PC-3 (cell line): Measurements from ENCODE around the gene CDK10. TPM values are rescaled to one million over a fixed set of nuclear protein-coding genes. Genes with fewer than 3 reads are reported as not detected.
"Not testable (repeated sequence)": the region's sequence is repeated elsewhere in the genome, so short reads cannot be mapped to it uniquely, and the experiment has no call there.

Experiments
- ATAC-seq: fragments of 200-7000 bp; cut with Tn5 transposase; 2 replicates; pipeline ENCODE4 v1.9.1; 2020; ENCODE audit warnings: mild to moderate bottlenecking, moderate library complexity
- BruUV-seq: library from RNA; stranded (reverse); fragments of 400-500 nt; replicated peaks from 2 replicates; lab custom pipeline; 2021; lab: Mats Ljungman, UMichigan
- CTCF ChIA-PET: fragments of 300-600 bp; sonication (Branson Sonifier 250); formaldehyde crosslinking; loops from one replicate; lab custom pipeline; 2022; ENCODE audit warnings: antibody characterized with exemption; lab: Charles Lee
- POLR2A ChIA-PET: fragments of 300-600 bp; sonication (Branson Sonifier 250); formaldehyde crosslinking; loops from one replicate; lab custom pipeline; 2022; ENCODE audit warnings: antibody characterized with exemption; ENCODE audit not compliant: unreplicated experiment; lab: Charles Lee
- DNase-seq: peaks from one replicate; pipeline ENCODE4 v3.0.0-alpha.2; 2015
- H2AFZ ChIP-seq: fragments of 300-600 bp; sonication (generic); 2 replicates; pipeline ENCODE4 v1.6.0; 2016; ENCODE audit warnings: antibody characterized with exemption, low read length
- H3F3A ChIP-seq: fragments of 300-600 bp; sonication (generic); one replicate; pipeline ENCODE4 v1.6.0; 2017; ENCODE audit warnings: antibody characterized with exemption, low read length, control low read depth, mild to moderate bottlenecking; ENCODE audit not compliant: unreplicated experiment
- H3K27ac ChIP-seq: fragments of 300-600 bp; sonication (generic); 2 replicates; pipeline ENCODE4 v1.5.1; 2016; ENCODE audit warnings: mild to moderate bottlenecking, low read length
- H3K27me3 ChIP-seq: fragments of 300-600 bp; sonication (generic); 2 replicates; pipeline ENCODE4 v1.6.1; 2016; ENCODE audit warnings: low read length, mixed read lengths
- H3K36me3 ChIP-seq: fragments of 300-600 bp; sonication (generic); 2 replicates; pipeline ENCODE4 v1.6.1; 2016; ENCODE audit warnings: low read depth, mixed run types, low read length, mixed read lengths
- H3K4me1 ChIP-seq: fragments of 300-600 bp; sonication (generic); 2 replicates; pipeline ENCODE4 v1.5.1; 2016; ENCODE audit warnings: low read length; ENCODE audit not compliant: insufficient read depth
- H3K4me2 ChIP-seq: fragments of 300-600 bp; sonication (generic); 2 replicates; pipeline ENCODE4 v1.6.0; 2016; ENCODE audit warnings: low read length
- H3K4me3 ChIP-seq: fragments of 300-600 bp; sonication (generic); 2 replicates; pipeline ENCODE4 v1.5.1; 2016; ENCODE audit warnings: mild to moderate bottlenecking, low read length, mixed read lengths
- H3K79me2 ChIP-seq: fragments of 300-600 bp; sonication (generic); 2 replicates; pipeline ENCODE4 v1.6.1; 2017; ENCODE audit warnings: low read length, mixed read lengths
- H3K9ac ChIP-seq: fragments of 300-600 bp; sonication (generic); 2 replicates; pipeline ENCODE4 v1.6.0; 2016; ENCODE audit warnings: mild to moderate bottlenecking, low read length
- H3K9me2 ChIP-seq: fragments of 300-600 bp; sonication (generic); replicated peaks from 2 replicates; pipeline ENCODE4 v1.6.1; 2016; ENCODE audit warnings: mixed run types, low read length, mixed read lengths
- H3K9me3 ChIP-seq: fragments of 300-600 bp; sonication (generic); 2 replicates; pipeline ENCODE4 v1.6.1; 2016; ENCODE audit warnings: low read length, mixed read lengths
- H4K20me1 ChIP-seq: fragments of 300-600 bp; sonication (generic); 2 replicates; pipeline ENCODE4 v1.6.1; 2016; ENCODE audit warnings: low read length, mixed read lengths
- CTCF ChIP-seq: fragments of 300-600 bp; sonication (generic); conservative IDR thresholded peaks from 2 replicates; pipeline ENCODE4 v1.5.1; 2017; ENCODE audit warnings: antibody characterized with exemption, low read depth, mild to moderate bottlenecking, low read length
- EZH2 ChIP-seq: fragments of 300-600 bp; sonication (generic); IDR thresholded peaks from one replicate; pipeline ENCODE4 v1.6.1; 2017; ENCODE audit warnings: antibody characterized with exemption, mild to moderate bottlenecking, low read length; ENCODE audit not compliant: unreplicated experiment
- EZH2phosphoT487 ChIP-seq: fragments of 300-600 bp; sonication (generic); IDR thresholded peaks from 2 replicates; pipeline ENCODE4 v1.6.1; 2018; ENCODE audit warnings: mild to moderate bottlenecking, antibody characterized with exemption, low read length, borderline replicate concordance
- intact Hi-C: fragments of 100-400 bp; cut with micrococcal nuclease; formaldehyde crosslinking; loops from 2 replicates; pipeline ENCODE4 v1.9.0; 2023
- total RNA-seq: library from RNA; depleted of rRNA; stranded (reverse); fragments of >200 nt; gene quantifications from 2 replicates; pipeline ENCODE4 v1.2.3, GENCODE V29; 2014

CDK10 gene
- total RNA-seq, 1 experiment from 2014 or later, result 50.0 TPM

- peaks cover 58% of the 10 kb centered on the region for H3K79me2 ChIP-seq
- TF ChIP-seq EZH2 (no peak), EZH2phosphoT487 (no peak), CTCF (no peak)
- BruUV-seq, result no TSS peak
- H4K20me1 ChIP-seq, result no peaks in the 10 kb centered on the region
- peaks cover 9% of the 10 kb centered on the region; the same call in 1 of the 2 replicates for H3K36me3 ChIP-seq
- no peaks in the 10 kb centered on the region for H3K27me3 ChIP-seq
- H2AFZ ChIP-seq, result peak overlapping the region; percentile 79
- intact Hi-C loops, result no loop called here
- H3F3A ChIP-seq, result no peaks in the 10 kb centered on the region
- H3K4me2 ChIP-seq, result peak overlapping the region; percentile 95
- H3K9ac ChIP-seq, result peak overlapping the region; percentile 91
- H3K27ac ChIP-seq, result peak overlapping the region; percentile 42
- no peaks in the 10 kb centered on the region; the same call in 1 of the 2 replicates for H3K4me1 ChIP-seq
- H3K4me3 ChIP-seq, result peak overlapping the region; percentile 85
- POLR2A ChIA-PET, result no interaction called here
- H3K9me3 ChIP-seq, result no peaks in the 10 kb centered on the region
- ATAC-seq, result peak; percentile 36
- DNase-seq, result peak; percentile 9
- CTCF ChIA-PET, result no interaction called here
- no peaks in the 10 kb centered on the region for H3K9me2 ChIP-seq
These were observed 28.1 kb upstream of the CDK10 start for GRCh38 chr16:89658221-89658879.

- Histone ChIP-seq H3K9me3 (no peaks in the 10 kb centered on the region), H3K9me2 (no peaks in the 10 kb centered on the region), H3K27ac (no peak overlapping the region), H3K4me3 (no peak overlapping the region), H2AFZ (no peak overlapping the region), H3K27me3 (no peaks in the 10 kb centered on the region), H3K36me3 (peaks cover 9% of the 10 kb centered on the region; the same call in 1 of the 2 replicates), H4K20me1 (no peaks in the 10 kb centered on the region), H3K79me2 (peaks cover 46% of the 10 kb centered on the region), H3K4me2 (no peak overlapping the region), H3K4me1 (no peaks in the 10 kb centered on the region; the same call in 1 of the 2 replicates), H3F3A (no peaks in the 10 kb centered on the region), H3K9ac (no peak overlapping the region)
- TF ChIP-seq CTCF, result no peak
- no peak for TF ChIP-seq EZH2phosphoT487
- BruUV-seq, result no TSS peak
- no peak for ATAC-seq
- ChIA-PET CTCF (no interaction called here), POLR2A (no interaction called here)
- intact Hi-C loops, result no loop called here
- no peak for DNase-seq
These were observed 26.3 kb upstream of the CDK10 start for GRCh38 chr16:89660146-89660545.

GRCh38 chr16:89661215-89661614 is 25.3 kb upstream of the CDK10 start:
- POLR2A ChIA-PET, result no interaction called here
- CTCF ChIA-PET, result no interaction called here

GRCh38 chr16:89664238-89664637 is 22.3 kb upstream of the CDK10 start:
- ATAC-seq, CTCF ChIA-PET, POLR2A ChIA-PET: not testable (repeated sequence)

More at GRCh38 chr16:89661215-89661614, 25.3 kb upstream of the CDK10 start:
- no peaks in the 10 kb centered on the region for H3K9me2 ChIP-seq
- no peak overlapping the region for H3K27ac ChIP-seq
- ATAC-seq, result no peak
- no peaks in the 10 kb centered on the region; the same call in 1 of the 2 replicates for H3K4me1 ChIP-seq
- TF ChIP-seq EZH2phosphoT487 (no peak), EZH2 (no peak), CTCF (no peak)
- no peaks in the 10 kb centered on the region for H3F3A ChIP-seq
- H3K9ac ChIP-seq, result no peak overlapping the region
- H4K20me1 ChIP-seq, result no peaks in the 10 kb centered on the region
- H3K27me3 ChIP-seq, result no peaks in the 10 kb centered on the region
- H2AFZ ChIP-seq, result no peak overlapping the region
- H3K4me3 ChIP-seq, result no peak overlapping the region
- no peak for DNase-seq
- no peaks in the 10 kb centered on the region for H3K9me3 ChIP-seq
- H3K4me2 ChIP-seq, result no peak overlapping the region
- peaks cover 13% of the 10 kb centered on the region for H3K36me3 ChIP-seq
- H3K79me2 ChIP-seq, result peaks cover 36% of the 10 kb centered on the region
- BruUV-seq, result no TSS peak
- intact Hi-C loops, result no loop called here

More at GRCh38 chr16:89664238-89664637, 22.3 kb upstream of the CDK10 start:
- H3F3A ChIP-seq, H2AFZ ChIP-seq, H3K4me2 ChIP-seq, H3K9me2 ChIP-seq, H3K27ac ChIP-seq, intact Hi-C loops, BruUV-seq, H3K9me3 ChIP-seq, H3K27me3 ChIP-seq, H3K4me1 ChIP-seq, H3K4me3 ChIP-seq, H3K9ac ChIP-seq, DNase-seq, H4K20me1 ChIP-seq: not testable (repeated sequence)
- Histone ChIP-seq H3K79me2 (peaks cover 10% of the 10 kb centered on the region), H3K36me3 (peaks cover 14% of the 10 kb centered on the region)
